IPS-20b (cell line): ENCODE results near the gene TNRC18.
"Not testable (repeated sequence)": the region's sequence is repeated elsewhere in the genome, so short reads cannot be mapped to it uniquely, and the experiment has no call there.

Experiments
- H3K27ac ChIP-seq: one replicate; pipeline ENCODE4 v1.5.1; 2013; ENCODE audit warnings: low read length
- H3K27me3 ChIP-seq: 2 replicates; pipeline ENCODE4 v1.6.1; 2013; ENCODE audit warnings: mild to moderate bottlenecking, low read length, inconsistent platforms; ENCODE audit not compliant: insufficient read depth
- H3K36me3 ChIP-seq: 2 replicates; pipeline ENCODE4 v1.6.1; 2013; ENCODE audit warnings: low read depth, mild to moderate bottlenecking, inconsistent platforms, low read length, moderate library complexity; ENCODE audit not compliant: insufficient read depth
- H3K4me1 ChIP-seq: 2 replicates; pipeline ENCODE4 v1.6.1; 2013; ENCODE audit warnings: mild to moderate bottlenecking, control low read depth, inconsistent platforms, low read length, moderate library complexity; ENCODE audit not compliant: insufficient read depth
- H3K4me3 ChIP-seq: 2 replicates; pipeline ENCODE4 v1.5.1; 2013; ENCODE audit warnings: mild to moderate bottlenecking, low read length, inconsistent platforms
- H3K9ac ChIP-seq: 2 replicates; pipeline ENCODE4 v1.6.1; 2013; ENCODE audit warnings: low read depth, mild to moderate bottlenecking, inconsistent platforms, low read length, moderate library complexity
- H3K9me3 ChIP-seq: 2 replicates; pipeline ENCODE4 v1.6.1; 2013; ENCODE audit warnings: mild to moderate bottlenecking, low read depth, low read length, inconsistent platforms; ENCODE audit not compliant: insufficient read depth

The TNRC18 gene, protein sequence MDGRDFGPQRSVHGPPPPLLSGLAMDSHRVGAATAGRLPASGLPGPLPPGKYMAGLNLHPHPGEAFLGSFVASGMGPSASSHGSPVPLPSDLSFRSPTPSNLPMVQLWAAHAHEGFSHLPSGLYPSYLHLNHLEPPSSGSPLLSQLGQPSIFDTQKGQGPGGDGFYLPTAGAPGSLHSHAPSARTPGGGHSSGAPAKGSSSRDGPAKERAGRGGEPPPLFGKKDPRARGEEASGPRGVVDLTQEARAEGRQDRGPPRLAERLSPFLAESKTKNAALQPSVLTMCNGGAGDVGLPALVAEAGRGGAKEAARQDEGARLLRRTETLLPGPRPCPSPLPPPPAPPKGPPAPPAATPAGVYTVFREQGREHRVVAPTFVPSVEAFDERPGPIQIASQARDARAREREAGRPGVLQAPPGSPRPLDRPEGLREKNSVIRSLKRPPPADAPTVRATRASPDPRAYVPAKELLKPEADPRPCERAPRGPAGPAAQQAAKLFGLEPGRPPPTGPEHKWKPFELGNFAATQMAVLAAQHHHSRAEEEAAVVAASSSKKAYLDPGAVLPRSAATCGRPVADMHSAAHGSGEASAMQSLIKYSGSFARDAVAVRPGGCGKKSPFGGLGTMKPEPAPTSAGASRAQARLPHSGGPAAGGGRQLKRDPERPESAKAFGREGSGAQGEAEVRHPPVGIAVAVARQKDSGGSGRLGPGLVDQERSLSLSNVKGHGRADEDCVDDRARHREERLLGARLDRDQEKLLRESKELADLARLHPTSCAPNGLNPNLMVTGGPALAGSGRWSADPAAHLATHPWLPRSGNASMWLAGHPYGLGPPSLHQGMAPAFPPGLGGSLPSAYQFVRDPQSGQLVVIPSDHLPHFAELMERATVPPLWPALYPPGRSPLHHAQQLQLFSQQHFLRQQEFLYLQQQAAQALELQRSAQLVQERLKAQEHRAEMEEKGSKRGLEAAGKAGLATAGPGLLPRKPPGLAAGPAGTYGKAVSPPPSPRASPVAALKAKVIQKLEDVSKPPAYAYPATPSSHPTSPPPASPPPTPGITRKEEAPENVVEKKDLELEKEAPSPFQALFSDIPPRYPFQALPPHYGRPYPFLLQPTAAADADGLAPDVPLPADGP (N-terminal part only)

DNA sequence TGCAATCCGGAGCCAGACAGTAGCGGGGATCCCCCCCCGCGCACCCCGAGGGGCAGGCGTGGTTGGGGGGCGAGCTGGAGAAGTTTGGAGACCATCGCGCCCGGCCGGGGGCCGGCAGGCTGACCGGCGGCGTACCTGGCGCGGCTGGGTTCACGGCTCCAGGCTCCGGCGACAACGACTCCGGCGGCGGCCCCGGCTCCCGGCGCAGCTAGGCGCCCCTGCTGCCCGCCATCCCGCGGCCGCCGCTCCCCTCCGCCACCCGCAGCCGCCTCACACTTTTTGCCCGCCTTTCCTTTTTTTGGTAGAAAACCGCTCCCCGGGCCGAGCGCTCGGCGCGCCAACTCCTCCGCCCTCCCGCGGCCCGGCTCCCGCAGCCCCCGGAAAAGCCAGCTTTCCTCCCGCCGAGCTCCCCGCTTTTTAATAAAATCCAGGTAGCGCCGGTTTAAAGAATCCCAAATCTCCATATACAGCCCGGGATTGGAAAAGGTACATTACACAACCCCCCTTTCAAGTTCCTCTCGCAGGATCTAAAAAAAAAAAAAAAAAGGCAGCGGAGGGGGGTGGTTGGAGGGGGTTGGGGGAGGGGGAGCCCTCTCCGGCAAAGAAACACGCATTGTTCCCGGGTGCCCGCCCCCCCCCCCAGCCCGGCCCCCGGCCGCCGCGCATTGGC, at the start of gene TNRC18:
Gene TNRC18, minus strand, starts transcription at position 529 of the 670 bp plus-strand sequence. CDS start 2,588 bp downstream, outside the sequence.
- no peak within 1 kb of the TSS for H3K27ac ChIP-seq
- no peaks in the 10 kb centered on the region for H3K9me3 ChIP-seq
- H3K36me3 ChIP-seq, result no peaks in the 10 kb centered on the region
- peak within 1 kb of the TSS; percentile 88 for H3K9ac ChIP-seq
- H3K4me3 ChIP-seq, result peak within 1 kb of the TSS; percentile 87
- peaks cover 9% of the 10 kb centered on the region; the same call in 1 of the 2 replicates for H3K4me1 ChIP-seq
- peaks cover 86% of the 10 kb centered on the region for H3K27me3 ChIP-seq

DNA sequence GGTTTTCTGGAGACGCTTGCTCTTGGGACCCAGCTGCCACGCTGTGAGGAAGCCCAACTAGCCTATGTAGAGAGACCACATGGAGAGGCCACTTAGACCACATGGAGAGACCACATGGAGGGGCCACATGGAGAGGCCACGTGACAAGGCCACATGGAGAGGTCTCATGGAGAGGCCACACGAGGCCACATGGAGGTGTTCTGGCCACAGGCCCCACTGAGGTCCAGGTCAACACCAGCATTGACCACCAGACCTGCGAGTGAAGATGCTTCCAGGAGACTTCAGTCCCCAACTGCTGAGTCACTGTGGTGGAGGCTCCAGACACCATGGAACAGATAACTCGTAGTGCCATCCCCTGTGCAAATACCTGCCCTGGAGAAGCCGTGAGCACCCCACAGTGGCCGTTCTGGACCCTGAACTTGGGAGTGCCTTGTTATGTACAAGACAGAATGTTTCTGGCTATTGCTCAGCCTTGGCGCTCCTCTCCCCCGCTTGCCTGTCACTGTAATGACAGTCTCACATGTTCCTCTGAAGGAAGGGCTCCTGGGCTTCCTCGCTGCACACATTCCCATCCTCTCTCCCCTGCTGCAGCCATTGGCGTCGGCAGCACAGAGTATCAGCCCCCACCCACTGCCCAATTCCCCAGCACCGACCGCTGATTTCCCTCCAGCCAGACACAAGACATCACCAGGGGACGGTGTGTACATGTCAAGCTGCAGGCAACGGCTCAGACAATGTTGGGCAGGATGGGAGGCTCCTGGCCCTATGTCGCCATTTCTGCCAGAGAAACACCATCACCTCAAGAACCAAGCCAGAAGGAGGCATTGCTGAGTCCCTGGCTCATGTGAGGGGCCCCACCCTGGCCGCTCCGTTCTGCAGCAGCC, 49.0 kb upstream of the TNRC18 start:
- H3K36me3 ChIP-seq, result no peaks in the 10 kb centered on the region
- no peak overlapping the region for H3K4me3 ChIP-seq
- peaks cover under 1% of the 10 kb centered on the region; the same call in 1 of the 2 replicates for H3K4me1 ChIP-seq
- H3K9me3 ChIP-seq, result no peaks in the 10 kb centered on the region
- H3K27ac ChIP-seq, result no peak overlapping the region
- no peaks in the 10 kb centered on the region for H3K27me3 ChIP-seq
- no peak overlapping the region for H3K9ac ChIP-seq

DNA sequence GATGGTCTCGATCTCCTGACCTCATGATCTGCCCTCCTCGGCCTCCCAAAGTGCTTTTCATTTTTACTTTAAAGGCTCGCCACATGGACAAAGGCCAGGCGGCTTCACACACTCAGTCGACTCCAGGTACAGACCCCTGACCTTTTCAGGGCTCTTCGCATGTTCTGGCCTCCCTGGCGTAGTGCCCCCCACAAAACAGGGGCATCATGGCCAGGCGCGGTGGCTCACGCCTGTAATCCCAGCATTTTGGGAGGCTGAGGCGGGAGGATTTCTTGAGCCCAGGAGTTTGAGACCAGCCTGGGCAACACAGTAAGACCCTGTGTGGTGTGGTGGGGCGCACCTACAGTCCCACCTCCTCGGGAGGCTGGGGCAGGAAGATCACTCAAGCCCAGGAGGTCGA, 48.0 kb upstream of the TNRC18 start:
- H3K4me1 ChIP-seq, H3K9ac ChIP-seq, H3K27ac ChIP-seq, H3K4me3 ChIP-seq, H3K27me3 ChIP-seq, H3K36me3 ChIP-seq, H3K9me3 ChIP-seq: not testable (repeated sequence)

DNA sequence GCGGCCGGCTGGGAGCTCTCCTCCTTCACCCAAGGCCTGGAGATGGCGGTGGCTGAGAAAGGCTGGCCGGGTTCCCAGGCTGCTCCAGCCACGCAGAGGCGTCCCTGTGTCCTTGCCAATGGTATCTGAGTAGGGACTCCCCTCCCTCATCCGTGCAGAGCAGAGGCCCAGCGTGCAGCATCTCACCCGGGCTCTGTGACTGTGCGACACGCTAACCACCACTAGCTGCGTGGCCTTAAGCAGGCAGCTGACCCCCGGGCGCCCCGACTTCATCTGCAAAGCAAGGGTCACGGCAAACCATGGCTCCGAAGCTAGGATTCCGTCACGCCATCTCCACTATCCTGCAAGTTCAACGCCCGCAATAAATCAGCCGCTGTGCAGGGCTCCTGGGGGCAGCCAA, 47.2 kb upstream of the TNRC18 start:
- H3K36me3 ChIP-seq, result no peaks in the 10 kb centered on the region
- H3K27ac ChIP-seq, result no peak overlapping the region
- no peak overlapping the region for H3K4me3 ChIP-seq
- no peak overlapping the region for H3K9ac ChIP-seq
- H3K9me3 ChIP-seq, result no peaks in the 10 kb centered on the region
- no peaks in the 10 kb centered on the region for H3K4me1 ChIP-seq
- H3K27me3 ChIP-seq, result no peaks in the 10 kb centered on the region

DNA sequence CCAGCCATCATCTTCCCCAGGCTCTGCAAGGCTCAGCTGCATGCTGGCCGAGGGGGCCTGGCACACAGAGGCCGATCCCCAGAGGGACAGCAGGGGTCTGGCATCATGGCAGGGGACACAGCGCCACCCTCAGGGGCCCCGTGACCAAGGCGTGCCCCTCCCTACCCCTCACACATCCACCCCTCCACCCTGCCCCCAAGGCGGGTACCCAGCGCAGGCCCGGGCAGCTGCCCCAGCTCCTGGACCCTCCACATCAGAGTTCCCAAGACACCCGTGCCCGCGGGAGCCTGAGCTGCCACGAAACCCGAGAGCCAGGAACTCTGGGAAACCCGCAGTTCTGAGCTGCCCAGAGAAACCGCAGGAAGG, 46.5 kb upstream of the TNRC18 start:
- Histone ChIP-seq H3K9me3 (no peaks in the 10 kb centered on the region), H3K27me3 (no peaks in the 10 kb centered on the region), H3K9ac (no peak overlapping the region), H3K4me1 (no peaks in the 10 kb centered on the region), H3K4me3 (no peak overlapping the region), H3K27ac (no peak overlapping the region), H3K36me3 (no peaks in the 10 kb centered on the region)

DNA sequence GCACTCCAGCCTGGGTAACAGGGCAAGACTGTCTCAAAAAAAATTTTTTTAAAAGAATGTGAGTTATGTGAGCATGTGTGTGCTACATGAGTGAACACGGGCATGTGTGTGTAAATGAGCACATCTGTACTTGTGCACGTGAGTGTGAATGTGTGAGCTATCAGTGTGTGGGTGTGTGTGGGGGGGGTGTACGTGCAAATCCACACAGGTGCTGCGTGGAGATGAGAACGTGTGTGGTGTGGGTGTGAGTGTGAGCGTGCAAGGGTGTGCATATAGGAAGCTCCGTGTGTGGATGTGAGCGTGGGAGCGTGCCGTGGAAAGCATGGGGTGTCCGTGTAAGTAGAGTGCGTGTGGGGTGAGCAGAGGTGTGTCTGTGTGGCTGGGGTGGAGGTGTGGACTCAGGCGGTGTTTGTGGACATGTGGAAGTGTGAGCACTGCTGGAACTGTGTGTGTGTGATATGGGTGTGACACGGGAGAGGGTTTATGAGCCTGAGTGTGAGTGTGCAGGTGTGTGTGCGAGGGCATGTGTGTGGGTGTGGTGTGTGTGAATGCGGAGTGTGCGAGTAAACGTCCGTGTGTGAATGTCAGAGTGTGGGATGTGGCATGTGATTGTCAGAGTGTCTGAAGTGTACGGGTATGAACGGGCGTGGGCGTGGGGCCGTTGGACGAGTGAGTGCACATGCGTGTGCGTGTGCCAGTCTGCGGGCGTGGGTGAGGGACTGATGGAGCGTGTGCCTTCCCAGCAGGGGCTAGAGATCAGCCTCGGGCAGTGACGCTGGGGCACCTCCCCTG, 45.9 kb upstream of the TNRC18 start:
- H3K9ac ChIP-seq, result no peak overlapping the region
- H3K27me3 ChIP-seq, result no peaks in the 10 kb centered on the region
- no peak overlapping the region for H3K27ac ChIP-seq
- H3K36me3 ChIP-seq, result no peaks in the 10 kb centered on the region
- no peak overlapping the region for H3K4me3 ChIP-seq
- no peaks in the 10 kb centered on the region for H3K9me3 ChIP-seq
- no peaks in the 10 kb centered on the region for H3K4me1 ChIP-seq

DNA sequence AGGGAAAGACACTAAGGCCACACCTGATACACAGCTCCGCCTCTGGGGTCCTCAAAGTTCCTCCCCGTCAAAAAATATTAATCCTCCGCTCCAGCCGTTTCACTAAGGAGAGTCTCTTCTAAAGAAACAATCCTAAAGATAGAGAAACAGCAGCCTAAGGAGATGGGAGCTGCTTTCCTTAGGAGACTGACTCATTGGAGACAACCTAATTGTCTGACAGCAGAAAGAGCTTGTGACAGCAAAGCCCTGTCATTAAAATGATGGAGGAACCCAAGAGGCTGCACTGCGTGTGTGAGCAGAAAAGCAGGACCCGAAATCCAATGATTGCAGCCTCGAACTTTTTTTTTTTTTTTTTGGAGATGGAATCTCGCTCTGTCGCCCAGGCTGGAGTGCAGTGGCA, 44.0 kb upstream of the TNRC18 start:
- Histone ChIP-seq H3K27ac (no peak overlapping the region), H3K36me3 (no peaks in the 10 kb centered on the region), H3K27me3 (no peaks in the 10 kb centered on the region), H3K9me3 (no peaks in the 10 kb centered on the region), H3K4me1 (no peaks in the 10 kb centered on the region), H3K9ac (no peak overlapping the region), H3K4me3 (no peak overlapping the region)

DNA sequence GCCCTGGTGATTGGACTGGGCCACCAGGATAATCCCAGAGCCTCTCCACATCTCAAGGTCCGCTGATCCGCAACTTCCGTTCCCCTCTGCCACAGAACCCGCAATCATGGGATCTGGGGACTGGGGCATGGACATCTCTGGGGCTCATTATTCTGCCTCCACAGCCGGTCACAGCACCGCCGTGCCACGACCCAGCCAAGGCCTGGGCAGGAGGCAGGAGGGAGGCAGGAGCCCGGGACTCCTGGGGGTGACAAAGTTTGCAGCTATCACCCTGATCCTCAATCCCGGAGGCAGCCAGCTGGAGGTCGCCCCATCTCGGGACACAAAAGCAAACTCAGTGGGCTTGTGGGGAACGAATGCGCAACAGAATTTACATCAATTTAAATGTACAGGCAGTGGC, 42.9 kb upstream of the TNRC18 start:
- H3K9me3 ChIP-seq, result no peaks in the 10 kb centered on the region
- no peaks in the 10 kb centered on the region for H3K27me3 ChIP-seq
- no peak overlapping the region for H3K9ac ChIP-seq
- H3K4me1 ChIP-seq, result no peaks in the 10 kb centered on the region
- no peak overlapping the region for H3K4me3 ChIP-seq
- H3K36me3 ChIP-seq, result no peaks in the 10 kb centered on the region
- no peak overlapping the region for H3K27ac ChIP-seq

DNA sequence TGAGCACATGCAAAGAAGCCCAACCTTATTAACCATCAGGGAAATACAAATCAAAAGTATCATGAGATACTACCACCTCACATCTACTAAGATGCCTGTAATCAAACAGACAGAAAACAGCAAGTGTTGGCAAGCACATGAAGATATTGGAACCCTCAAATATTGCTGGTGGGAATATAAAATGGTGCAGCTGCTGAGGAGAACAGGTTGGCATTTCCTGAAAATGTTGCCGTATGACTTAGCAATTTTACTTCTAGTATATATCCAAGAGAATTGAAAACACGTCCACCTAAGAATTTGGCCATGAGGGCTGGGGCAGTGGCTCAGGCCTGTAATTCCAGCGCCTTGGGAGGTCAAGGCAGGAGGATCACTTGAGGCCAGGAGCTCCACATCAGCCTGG, 39.4 kb upstream of the TNRC18 start:
- Histone ChIP-seq H3K27ac (no peak overlapping the region), H3K4me3 (no peak overlapping the region), H3K9me3 (no peaks in the 10 kb centered on the region), H3K4me1 (no peaks in the 10 kb centered on the region), H3K27me3 (no peaks in the 10 kb centered on the region), H3K9ac (no peak overlapping the region), H3K36me3 (no peaks in the 10 kb centered on the region)

DNA sequence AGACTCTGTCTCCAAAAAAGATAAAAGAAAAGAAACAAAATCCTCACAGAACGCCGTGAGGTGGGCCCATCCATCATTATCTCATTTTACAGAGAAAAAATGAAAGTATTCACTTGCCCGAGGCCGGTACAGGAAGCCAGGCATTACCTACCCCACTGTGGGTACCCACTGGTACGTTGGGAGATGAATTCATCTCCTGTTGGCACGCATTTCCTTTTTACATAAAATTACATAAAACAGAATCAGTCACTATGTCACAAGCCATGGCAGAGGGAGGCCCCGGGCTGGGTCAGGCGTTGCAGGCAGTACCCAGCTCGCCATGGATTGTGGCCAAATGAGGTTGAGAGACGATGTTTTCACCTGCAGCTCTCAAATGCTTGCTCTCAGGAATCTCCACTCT, 38.6 kb upstream of the TNRC18 start:
- H3K9ac ChIP-seq, result no peak overlapping the region
- H3K4me1 ChIP-seq, result no peaks in the 10 kb centered on the region
- H3K9me3 ChIP-seq, result no peaks in the 10 kb centered on the region
- no peaks in the 10 kb centered on the region for H3K36me3 ChIP-seq
- no peak overlapping the region for H3K27ac ChIP-seq
- no peak overlapping the region for H3K4me3 ChIP-seq
- H3K27me3 ChIP-seq, result no peaks in the 10 kb centered on the region
